HepG2 (cell line): ENCODE data around the gene RCN1. TPM values are rescaled to one million over a fixed set of nuclear protein-coding genes. Genes with fewer than 3 reads are reported as not detected.

ENCODE experiments used
- ATAC-seq: fragments of 200-7000 bp; cut with Tn5 transposase; 3 replicates; pipeline ENCODE4 v1.9.1; 2020; ENCODE audit warnings: mild to moderate bottlenecking, moderate library complexity
- BruUV-seq: library from RNA; stranded (reverse); fragments of 400-500 nt; replicated peaks from 2 replicates; lab custom pipeline; 2021; lab: Mats Ljungman, UMichigan
- CTCF ChIA-PET: fragments of 300-600 bp; formaldehyde crosslinking; extraction: SDS; loops from one replicate; lab custom pipeline; 2021; ENCODE audit warnings: low total read pairs, inconsistent platforms, low intra/inter-chr PET ratio; lab: Yijun Ruan, JAX
- POLR2A ChIA-PET: fragments of 350-600 bp; sonication (Branson Sonifier 250); formaldehyde crosslinking; loops from one replicate; lab custom pipeline; 2020; ENCODE audit warnings: antibody characterized with exemption, inconsistent platforms; lab: Yijun Ruan, JAX
- DNase-seq: peaks from one replicate; pipeline ENCODE4 v3.0.0-alpha.2; 2015; ENCODE audit warnings: low spot score
- FAIRE-seq: peaks from 3 replicates; lab custom pipeline; 2011; peaks lifted over from hg19 to GRCh38; lab: Jason Lieb, UNC
- H2AFZ ChIP-seq: one replicate; pipeline ENCODE4 v1.6.1; 2011; ENCODE audit warnings: low read length, inconsistent platforms
- H3K27ac ChIP-seq: fragments of 300-600 bp; 3 replicates; pipeline ENCODE4 v1.8.0; 2011; ENCODE audit warnings: mixed run types, mild to moderate bottlenecking, mixed read lengths, low read length, inconsistent platforms; ENCODE audit not compliant: insufficient read depth; ENCODE audit errors: extremely low read length
- H3K27me3 ChIP-seq, 2 experiments: fragments of 200-600 bp in 1 of 2; 2 replicates in 1 of 2; 3 replicates in 1 of 2; pipeline versions ENCODE4 v1.6.0 to v1.8.0; 2011; ENCODE audit warnings: low read length in 2 of 2, mild to moderate bottlenecking in 2 of 2, moderate library complexity in 2 of 2, inconsistent platforms in 1 of 2; ENCODE audit not compliant: insufficient read depth in 2 of 2, control insufficient read depth in 1 of 2
- H3K36me3 ChIP-seq, 2 experiments: fragments of 200-600 bp in 1 of 2; replicated peaks in 1 of 2; 2 replicates in 1 of 2; 3 replicates in 1 of 2; pipeline versions ENCODE4 v1.5.1 to v1.8.0; 2011; ENCODE audit warnings: low read length in 2 of 2, inconsistent platforms in 1 of 2; ENCODE audit not compliant: insufficient read depth in 2 of 2, control insufficient read depth in 1 of 2
- H3K4me1 ChIP-seq: 2 replicates; pipeline ENCODE4 v1.5.1; 2012; ENCODE audit warnings: low read length, inconsistent platforms; ENCODE audit not compliant: insufficient read depth
- H3K4me2 ChIP-seq: 2 replicates; pipeline ENCODE4 v1.6.0; 2011; ENCODE audit warnings: low read depth, low read length, inconsistent platforms
- H3K4me3 ChIP-seq, 3 experiments: fragments of 200-600 bp in 1 of 3; sonication (generic), shearing (Covaris generic) in 1 of 3; replicated peaks in 1 of 3; 2 replicates each; pipeline ENCODE4 v1.5.1; 2011 to 2016; ENCODE audit warnings: low read length in 3 of 3, inconsistent platforms in 2 of 3, low read depth in 2 of 3, mild to moderate bottlenecking in 2 of 3, control low read depth in 1 of 3, mixed read lengths in 1 of 3; ENCODE audit not compliant: insufficient read depth in 1 of 3
- H3K79me2 ChIP-seq: one replicate; pipeline ENCODE4 v1.6.1; 2011; ENCODE audit warnings: low read length, inconsistent platforms; ENCODE audit not compliant: insufficient read depth
- H3K9ac ChIP-seq: 2 replicates; pipeline ENCODE4 v1.6.0; 2011; ENCODE audit warnings: mild to moderate bottlenecking, low read depth, low read length, inconsistent platforms; ENCODE audit not compliant: insufficient read depth
- H3K9me3 ChIP-seq: 2 replicates; pipeline ENCODE4 v1.5.1; 2012; ENCODE audit warnings: mild to moderate bottlenecking, low read length
- H4K20me1 ChIP-seq: 2 replicates; pipeline ENCODE4 v1.6.0; 2011; ENCODE audit warnings: inconsistent platforms, mild to moderate bottlenecking, low read length, moderate library complexity; ENCODE audit not compliant: insufficient read depth
- FOXP1 ChIP-seq, 2 experiments: fragments of 450-650 bp in 1 of 2; IDR thresholded peaks; 2 replicates each; pipeline ENCODE4 v1.6.1; 2017 to 2018; ENCODE audit warnings: antibody characterized with exemption in 1 of 2
- MED1 ChIP-seq: sonication (generic); formaldehyde crosslinking; IDR thresholded peaks from 2 replicates; pipeline ENCODE4 v1.4.0; 2020; ENCODE audit warnings: missing genetic modification reagents
- MEIS1 ChIP-seq: sonication (generic); formaldehyde crosslinking; IDR thresholded peaks from 2 replicates; pipeline ENCODE4 v1.9.0; 2021; ENCODE audit warnings: mild to moderate bottlenecking, missing genetic modification reagents, moderate library complexity, borderline replicate concordance
- MLLT10 ChIP-seq: sonication (generic); formaldehyde crosslinking; IDR thresholded peaks from 2 replicates; pipeline ENCODE4 v1.4.0; 2020; ENCODE audit warnings: missing genetic modification reagents
- NKX3-1 ChIP-seq: sonication (generic); formaldehyde crosslinking; IDR thresholded peaks from 2 replicates; pipeline ENCODE4 v1.5.0; 2020; ENCODE audit warnings: missing genetic modification reagents
- POLR2AphosphoS2 ChIP-seq: IDR thresholded peaks from 2 replicates; pipeline ENCODE4 v1.6.1; 2011; ENCODE audit warnings: low read depth, low read length, improper control_type of control experiment
- SRSF9 ChIP-seq: fragments of 200-400 bp; formaldehyde crosslinking; IDR thresholded peaks from 2 replicates; pipeline ENCODE4 v1.6.1; 2018; ENCODE audit warnings: borderline replicate concordance, mild to moderate bottlenecking, low read depth, low read length; ENCODE audit not compliant: insufficient read depth, poor library complexity, severe bottlenecking
- ZNF670 ChIP-seq: sonication (generic); formaldehyde crosslinking; IDR thresholded peaks from 2 replicates; pipeline ENCODE4 v1.8.0; 2022; ENCODE audit warnings: mild to moderate bottlenecking, missing genetic modification reagents, borderline replicate concordance
- ZSCAN25 ChIP-seq: sonication (generic); formaldehyde crosslinking; IDR thresholded peaks from 2 replicates; pipeline ENCODE4 v1.8.0; 2022; ENCODE audit warnings: mild to moderate bottlenecking, missing genetic modification reagents
- WGBS: methylation state at CpG from one replicate; pipeline ENCODE4 v1.1.6; 2017; ENCODE audit warnings: low lambda C conversion rate; 5-methylcytosine and 5-hydroxymethylcytosine counted together
- in situ Hi-C: cut with HindIII; loops from 2 replicates; pipeline ENCODE4 v1.10.0; 2017; ENCODE audit warnings: low pct_unique_long_range_greater_than_20kb; ENCODE audit not compliant: extremely low pct_ligation_motif_present
- intact Hi-C: fragments of 100-400 bp; cut with micrococcal nuclease; formaldehyde crosslinking; loops from one replicate; pipeline ENCODE4 v1.10.0; 2022; ENCODE audit not compliant: unreplicated experiment
- polyA plus RNA-seq, 8 experiments: library from polyadenylated mRNA; depleted of rRNA in 3 of 8; stranded (reverse) in 7 of 8; unstranded in 1 of 8; fragments of >200 nt; fragmentation: Illumina TruSeq in 4 of 8; extraction: Trizol in 4 of 8; gene quantifications; 2 replicates each; pipeline versions ENCODE4 v1.2.1 to v1.2.3, GENCODE V29; 2011 to 2016; ENCODE audit warnings: low read depth in 4 of 8, missing spikeins in 1 of 8, mixed read lengths in 1 of 8; ENCODE audit not compliant: insufficient read depth in 1 of 8
- total RNA-seq, 5 experiments: library from RNA; depleted of rRNA; stranded (reverse); fragments of >200 nt; fragmentation: Illumina TruSeq; extraction: Trizol; gene quantifications; 2 replicates each; pipeline ENCODE4 v1.2.3, GENCODE V29; 2016; ENCODE audit warnings: low read depth in 1 of 5
- TF ChIP-seq, protein P1 (sequence below): sonication (generic); formaldehyde crosslinking; IDR thresholded peaks from 2 replicates; pipeline ENCODE4 v1.5.0; 2020; ENCODE audit warnings: missing genetic modification reagents
- TF ChIP-seq, protein P2 (sequence below): sonication (generic); formaldehyde crosslinking; IDR thresholded peaks from 2 replicates; pipeline ENCODE4 v1.8.0; 2022; ENCODE audit warnings: mild to moderate bottlenecking, missing genetic modification reagents, moderate library complexity
- TF ChIP-seq, protein P3 (sequence below): sonication (generic); formaldehyde crosslinking; IDR thresholded peaks from 2 replicates; pipeline ENCODE4 v1.4.0; 2020; ENCODE audit warnings: missing genetic modification reagents, borderline replicate concordance
- TF ChIP-seq, protein P4 (sequence below): sonication (generic); formaldehyde crosslinking; IDR thresholded peaks from 2 replicates; pipeline ENCODE4 v1.8.1; 2022; ENCODE audit warnings: low read depth, mild to moderate bottlenecking, missing genetic modification reagents

Gene RCN1
- total and polyA plus RNA-seq, 2 of the 13 experiments (the other 11 are each of a cell fraction or from before 2014, with no cell fraction given) = 22.0 to 28.5 TPM

DNA sequence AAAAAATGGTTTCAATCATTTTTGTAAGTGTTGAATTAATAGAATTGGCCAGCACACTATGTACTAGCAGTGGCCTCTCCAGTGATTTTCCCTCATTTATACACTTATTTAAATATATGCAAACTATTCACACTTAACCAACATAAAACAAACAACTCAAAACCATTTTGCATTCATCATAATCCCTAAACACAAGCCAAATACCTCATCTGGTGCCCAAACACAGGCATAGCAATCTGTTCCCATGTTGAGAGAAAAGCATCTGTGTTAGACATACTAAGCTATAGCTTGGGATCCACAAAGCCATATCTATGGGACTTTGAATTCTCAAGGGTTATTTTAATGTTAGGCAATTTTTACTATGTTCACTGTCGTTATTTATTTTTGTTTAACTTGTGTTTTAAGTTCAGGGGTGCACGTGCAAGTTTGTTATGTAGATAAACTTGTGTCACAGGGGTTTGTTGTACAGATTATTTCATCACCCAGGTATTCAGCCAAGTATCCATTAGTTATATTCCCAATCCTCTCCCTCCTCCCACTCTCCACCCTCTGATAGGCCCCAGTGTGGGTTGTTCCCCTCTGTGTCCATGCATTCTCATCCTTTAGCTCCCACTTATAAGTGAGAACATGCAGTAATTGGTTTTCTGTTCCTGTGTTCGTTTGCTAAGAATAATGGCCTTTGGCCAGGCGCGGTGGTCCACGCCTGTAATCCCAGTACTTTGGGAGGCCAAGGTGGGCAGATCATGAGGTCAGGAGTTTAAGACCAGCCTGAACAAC is 31.0 kb upstream of the RCN1 start (continued):
- TF ChIP-seq, protein P1, sequence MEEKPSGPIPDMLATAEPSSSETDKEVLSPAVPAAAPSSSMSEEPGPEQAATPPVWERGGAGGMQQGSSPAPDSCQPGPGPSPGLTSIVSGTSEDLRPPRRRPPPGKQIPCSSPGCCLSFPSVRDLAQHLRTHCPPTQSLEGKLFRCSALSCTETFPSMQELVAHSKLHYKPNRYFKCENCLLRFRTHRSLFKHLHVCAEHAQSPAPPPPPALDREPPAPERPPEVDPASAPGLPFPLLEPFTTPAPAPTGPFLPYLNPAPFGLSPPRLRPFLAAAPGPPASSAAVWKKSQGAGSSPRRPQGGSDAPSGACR = no peak
- TF ChIP-seq, protein P2, sequence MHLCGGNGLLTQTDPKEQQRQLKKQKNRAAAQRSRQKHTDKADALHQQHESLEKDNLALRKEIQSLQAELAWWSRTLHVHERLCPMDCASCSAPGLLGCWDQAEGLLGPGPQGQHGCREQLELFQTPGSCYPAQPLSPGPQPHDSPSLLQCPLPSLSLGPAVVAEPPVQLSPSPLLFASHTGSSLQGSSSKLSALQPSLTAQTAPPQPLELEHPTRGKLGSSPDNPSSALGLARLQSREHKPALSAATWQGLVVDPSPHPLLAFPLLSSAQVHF = no peak
- TF ChIP-seq POLR2AphosphoS2 (no peak), ZSCAN25 (CRISPR knock-in tag) (no peak)

DNA sequence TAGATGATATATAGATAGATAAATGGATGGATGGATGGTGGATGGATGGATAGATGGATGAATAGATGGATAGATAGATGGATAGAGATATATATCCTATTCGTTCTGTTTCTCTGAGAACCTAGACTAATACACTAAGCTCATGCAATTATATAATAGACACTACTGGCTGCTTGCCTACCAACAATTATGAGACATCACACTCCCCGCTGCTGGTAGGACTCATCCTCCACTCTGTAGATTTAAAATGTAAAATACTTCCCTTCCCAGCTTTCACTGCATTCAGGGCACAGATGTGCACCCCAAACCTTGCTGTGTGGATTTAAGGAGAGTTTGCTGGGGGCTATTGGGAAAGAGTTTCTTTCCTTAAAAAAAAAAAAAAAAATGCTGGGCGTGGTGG is 28.3 kb upstream of the RCN1 start:
- H3K36me3 ChIP-seq = no peaks in the 10 kb centered on the region
- H3K4me3 ChIP-seq = no peak overlapping the region
- no peaks in the 10 kb centered on the region for H3K79me2 ChIP-seq
- in situ Hi-C loops (no loop called here), intact Hi-C loops (no loop called here)
- WGBS = 5% methylated on average over 3 of the region's 3 CpGs
- no peak for DNase-seq
- no peak overlapping the region for H3K27ac ChIP-seq
- CTCF ChIA-PET = no interaction called here
- H2AFZ ChIP-seq = no peak overlapping the region
- no peak for FAIRE-seq
- BruUV-seq = no TSS peak
- H3K9me3 ChIP-seq = no peaks in the 10 kb centered on the region
- H3K9ac ChIP-seq = no peak overlapping the region
- ATAC-seq = no peak
- H3K4me2 ChIP-seq = no peak overlapping the region
- H3K4me1 ChIP-seq = no peaks in the 10 kb centered on the region
- H4K20me1 ChIP-seq = no peaks in the 10 kb centered on the region
- POLR2A ChIA-PET = no interaction called here
- H3K27me3 ChIP-seq = peaks cover 0 to 13% of the 10 kb centered on the region in 2 experiments; a peak in 3 of 5 replicates
- TF ChIP-seq, protein P3, sequence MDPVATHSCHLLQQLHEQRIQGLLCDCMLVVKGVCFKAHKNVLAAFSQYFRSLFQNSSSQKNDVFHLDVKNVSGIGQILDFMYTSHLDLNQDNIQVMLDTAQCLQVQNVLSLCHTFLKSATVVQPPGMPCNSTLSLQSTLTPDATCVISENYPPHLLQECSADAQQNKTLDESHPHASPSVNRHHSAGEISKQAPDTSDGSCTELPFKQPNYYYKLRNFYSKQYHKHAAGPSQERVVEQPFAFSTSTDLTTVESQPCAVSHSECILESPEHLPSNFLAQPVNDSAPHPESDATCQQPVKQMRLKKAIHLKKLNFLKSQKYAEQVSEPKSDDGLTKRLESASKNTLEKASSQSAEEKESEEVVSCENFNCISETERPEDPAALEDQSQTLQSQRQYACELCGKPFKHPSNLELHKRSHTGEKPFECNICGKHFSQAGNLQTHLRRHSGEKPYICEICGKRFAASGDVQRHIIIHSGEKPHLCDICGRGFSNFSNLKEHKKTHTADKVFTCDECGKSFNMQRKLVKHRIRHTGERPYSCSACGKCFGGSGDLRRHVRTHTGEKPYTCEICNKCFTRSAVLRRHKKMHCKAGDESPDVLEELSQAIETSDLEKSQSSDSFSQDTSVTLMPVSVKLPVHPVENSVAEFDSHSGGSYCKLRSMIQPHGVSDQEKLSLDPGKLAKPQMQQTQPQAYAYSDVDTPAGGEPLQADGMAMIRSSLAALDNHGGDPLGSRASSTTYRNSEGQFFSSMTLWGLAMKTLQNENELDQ (CRISPR knock-in tag) = no peak
- TF ChIP-seq FOXP1 (IDR thresholded peaks at IDR 0.05) (no peak), FOXP1 (CRISPR knock-in tag; IDR thresholded peaks at IDR 0.05) (no peak), MED1 (no peak), ZNF670 (CRISPR knock-in tag) (no peak), MLLT10 (CRISPR knock-in tag) (no peak), NKX3-1 (CRISPR knock-in tag) (no peak), MEIS1 (CRISPR knock-in tag) (no peak), SRSF9 (no peak)
- TF ChIP-seq, protein P4, sequence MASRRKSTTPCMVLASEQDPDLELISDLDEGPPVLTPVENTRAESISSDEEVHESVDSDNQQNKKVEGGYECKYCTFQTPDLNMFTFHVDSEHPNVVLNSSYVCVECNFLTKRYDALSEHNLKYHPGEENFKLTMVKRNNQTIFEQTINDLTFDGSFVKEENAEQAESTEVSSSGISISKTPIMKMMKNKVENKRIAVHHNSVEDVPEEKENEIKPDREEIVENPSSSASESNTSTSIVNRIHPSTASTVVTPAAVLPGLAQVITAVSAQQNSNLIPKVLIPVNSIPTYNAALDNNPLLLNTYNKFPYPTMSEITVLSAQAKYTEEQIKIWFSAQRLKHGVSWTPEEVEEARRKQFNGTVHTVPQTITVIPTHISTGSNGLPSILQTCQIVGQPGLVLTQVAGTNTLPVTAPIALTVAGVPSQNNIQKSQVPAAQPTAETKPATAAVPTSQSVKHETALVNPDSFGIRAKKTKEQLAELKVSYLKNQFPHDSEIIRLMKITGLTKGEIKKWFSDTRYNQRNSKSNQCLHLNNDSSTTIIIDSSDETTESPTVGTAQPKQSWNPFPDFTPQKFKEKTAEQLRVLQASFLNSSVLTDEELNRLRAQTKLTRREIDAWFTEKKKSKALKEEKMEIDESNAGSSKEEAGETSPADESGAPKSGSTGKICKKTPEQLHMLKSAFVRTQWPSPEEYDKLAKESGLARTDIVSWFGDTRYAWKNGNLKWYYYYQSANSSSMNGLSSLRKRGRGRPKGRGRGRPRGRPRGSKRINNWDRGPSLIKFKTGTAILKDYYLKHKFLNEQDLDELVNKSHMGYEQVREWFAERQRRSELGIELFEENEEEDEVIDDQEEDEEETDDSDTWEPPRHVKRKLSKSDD (CRISPR knock-in tag) = no peak
